BE2C (cell line): ENCODE results near the gene SORD.
"Not testable (repeated sequence)": the region's sequence is repeated elsewhere in the genome, so short reads cannot be mapped to it uniquely, and the experiment has no call there.

Experiments
- DNase-seq: peaks from one replicate; pipeline ENCODE4 v3.0.0-alpha.2; 2020
- H3K27me3 ChIP-seq: fragments of 250-450 bp; sonication (Bioruptor Pico); 2 replicates; pipeline ENCODE4 v1.5.1; 2020; ENCODE audit warnings: mild to moderate bottlenecking
- H3K36me3 ChIP-seq: fragments of 250-450 bp; sonication (Bioruptor Pico); 2 replicates; pipeline ENCODE4 v1.5.1; 2020; ENCODE audit warnings: mild to moderate bottlenecking
- H3K4me1 ChIP-seq: fragments of 250-450 bp; sonication (Bioruptor Pico); 2 replicates; pipeline ENCODE4 v1.5.1; 2020
- H3K4me3 ChIP-seq: 2 replicates; pipeline ENCODE4 v1.5.1; 2011; ENCODE audit warnings: low read depth, low read length
- H3K9me3 ChIP-seq: fragments of 250-450 bp; sonication (Bioruptor Pico); 2 replicates; pipeline ENCODE4 v1.5.1; 2020
- CTCF ChIP-seq: IDR thresholded peaks from 2 replicates; pipeline ENCODE4 v1.5.1; 2012; ENCODE audit warnings: mild to moderate bottlenecking, low read depth, low read length

SORD gene

GRCh38 chr15:45036812-45037781, 14.1 kb downstream of the SORD start:
- peak; percentile 94 for TF ChIP-seq CTCF

DNA sequence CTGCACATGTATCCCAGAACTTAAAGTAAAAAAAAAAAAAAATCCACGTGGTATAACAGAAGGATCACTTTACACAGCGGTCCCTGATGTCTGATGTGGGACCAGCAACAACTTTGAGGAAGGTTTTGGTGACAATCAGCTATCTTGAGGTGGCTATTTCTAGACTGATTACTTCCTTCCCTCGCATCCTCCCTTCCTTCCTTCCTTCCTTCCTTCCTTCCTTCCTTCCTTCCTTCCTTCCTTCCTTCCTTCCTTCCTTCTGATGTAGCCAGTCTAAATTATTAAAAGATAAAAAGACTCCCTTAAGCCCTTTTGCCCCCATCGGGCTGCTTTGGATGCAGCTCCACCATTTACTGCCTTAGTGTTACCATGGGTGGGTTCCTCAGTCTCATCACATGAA, 14.9 kb downstream of the SORD start:
- no peak for TF ChIP-seq CTCF
- H3K27me3 ChIP-seq, result no peaks in the 10 kb centered on the region
- peaks cover 7% of the 10 kb centered on the region; the same call in 1 of the 2 replicates for H3K36me3 ChIP-seq
- no peak for DNase-seq
- no peaks in the 10 kb centered on the region for H3K9me3 ChIP-seq
- H3K4me1 ChIP-seq, result peaks cover 3% of the 10 kb centered on the region; the same call in 1 of the 2 replicates
- no peak overlapping the region for H3K4me3 ChIP-seq

More at GRCh38 chr15:45036812-45037781, 14.1 kb downstream of the SORD start:
- DNase-seq, result peak; percentile 80
- not testable (repeated sequence) for H3K27me3 ChIP-seq, H3K4me3 ChIP-seq, H3K9me3 ChIP-seq, H3K36me3 ChIP-seq, H3K4me1 ChIP-seq

DNA sequence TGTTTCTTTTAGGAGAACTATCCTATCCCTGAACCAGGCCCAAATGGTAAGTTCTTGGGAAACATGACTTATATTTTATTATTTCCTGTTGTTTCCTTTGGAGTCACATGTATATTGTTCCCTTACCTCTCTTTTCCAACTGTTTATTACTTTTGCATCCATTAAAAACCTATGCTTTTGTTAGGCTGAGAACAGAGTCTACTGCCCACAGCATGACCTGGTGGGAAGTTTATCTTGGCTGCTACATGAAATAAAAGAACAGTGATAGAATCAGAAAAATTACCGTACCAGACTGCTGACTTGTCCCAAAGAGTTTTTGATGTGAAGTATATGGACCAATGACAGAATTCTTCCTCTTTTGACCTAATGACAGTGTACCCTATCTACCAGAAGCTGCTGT, 17.4 kb downstream of the SORD start:
- not testable (repeated sequence) for H3K27me3 ChIP-seq, DNase-seq, H3K36me3 ChIP-seq, H3K9me3 ChIP-seq, H3K4me3 ChIP-seq, H3K4me1 ChIP-seq

DNA sequence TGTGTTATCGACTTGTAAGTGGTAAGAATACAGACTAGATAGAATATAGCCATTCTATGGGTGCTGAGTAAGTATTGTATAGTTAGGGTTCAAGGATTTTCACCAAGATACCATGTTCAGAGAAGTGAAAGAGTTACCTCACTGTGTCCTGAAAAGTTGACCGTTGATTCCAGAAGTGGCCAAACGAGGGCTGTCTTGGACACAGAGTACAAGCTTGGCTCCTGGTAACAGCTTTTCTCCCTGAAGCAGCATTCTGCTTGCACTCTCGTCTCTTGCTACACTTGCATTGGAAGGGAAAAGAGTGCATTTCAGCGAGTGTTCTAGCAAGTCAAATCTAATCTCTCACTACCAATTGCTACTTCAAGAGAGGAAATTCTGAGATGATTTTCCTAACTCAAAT, 18.5 kb downstream of the SORD start:
- not testable (repeated sequence) for H3K4me3 ChIP-seq, H3K36me3 ChIP-seq

GRCh38 chr15:45042859-45043258, 19.9 kb downstream of the SORD start:
- not testable (repeated sequence) for DNase-seq, H3K9me3 ChIP-seq, H3K4me3 ChIP-seq, H3K4me1 ChIP-seq, H3K27me3 ChIP-seq
- H3K36me3 ChIP-seq, result peaks cover 17% of the 10 kb centered on the region

More for the DNA sequence above, 18.5 kb downstream of the SORD start:
- not testable (repeated sequence) for H3K4me1 ChIP-seq, H3K27me3 ChIP-seq, DNase-seq, H3K9me3 ChIP-seq

GRCh38 chr15:45044270-45044669, 21.3 kb downstream of the SORD start:
- not testable (repeated sequence) for H3K27me3 ChIP-seq, H3K4me1 ChIP-seq, H3K4me3 ChIP-seq, H3K9me3 ChIP-seq, DNase-seq
- peaks cover 28% of the 10 kb centered on the region for H3K36me3 ChIP-seq

DNA sequence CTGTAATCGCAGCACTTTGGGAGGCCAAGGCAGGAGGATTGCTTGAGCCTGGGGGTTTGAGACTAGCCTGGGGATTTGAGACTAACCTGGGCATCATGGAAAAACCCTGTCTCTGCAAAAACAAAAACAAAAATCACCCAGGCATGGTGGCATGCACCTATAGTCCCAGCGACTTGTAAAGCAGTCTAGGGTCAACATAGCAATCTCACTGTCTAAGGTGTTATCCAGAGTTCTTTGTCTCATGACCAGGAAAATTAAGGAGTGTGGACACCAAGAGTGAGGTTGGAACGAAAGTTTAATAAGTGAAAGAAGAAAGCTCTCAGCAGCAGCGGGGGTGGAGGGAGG, 25.4 kb downstream of the SORD start:
- DNase-seq, H3K27me3 ChIP-seq, H3K9me3 ChIP-seq, H3K4me3 ChIP-seq, H3K4me1 ChIP-seq: not testable (repeated sequence)
- H3K36me3 ChIP-seq, result peaks cover 58% of the 10 kb centered on the region

- H3K36me3 ChIP-seq, result peaks cover 58% of the 10 kb centered on the region
- no peak for DNase-seq
These were observed 26.0 kb downstream of the SORD start for GRCh38 chr15:45048794-45049631.

More at GRCh38 chr15:45048794-45049631, 26.0 kb downstream of the SORD start:
- Histone ChIP-seq H3K4me1 (peaks cover 8% of the 10 kb centered on the region), H3K9me3 (no peaks in the 10 kb centered on the region), H3K4me3 (peak overlapping the region; percentile 2; the same call in 1 of the 2 replicates), H3K27me3 (no peaks in the 10 kb centered on the region)
- no peak for TF ChIP-seq CTCF
